Panc1 (cell line): ENCODE measurements around the gene NSD1. TPM values are rescaled to one million over a fixed set of nuclear protein-coding genes. Genes with fewer than 3 reads are reported as not detected.

Source experiments
- ATAC-seq: fragments of 200-7000 bp; cut with Tn5 transposase; 2 replicates; pipeline ENCODE4 v1.9.1; 2020; ENCODE audit warnings: mild to moderate bottlenecking, moderate library complexity
- BruUV-seq: library from RNA; stranded (reverse); fragments of 400-500 nt; replicated peaks from 2 replicates; lab custom pipeline; 2021; lab: Mats Ljungman, UMichigan
- CTCF ChIA-PET: fragments of 300-600 bp; sonication (Branson Sonifier 250); formaldehyde crosslinking; loops from one replicate; lab custom pipeline; 2022; ENCODE audit warnings: antibody characterized with exemption; lab: Charles Lee
- POLR2A ChIA-PET: fragments of 300-600 bp; sonication (Branson Sonifier 250); formaldehyde crosslinking; loops from one replicate; lab custom pipeline; 2022; ENCODE audit warnings: antibody characterized with exemption; lab: Charles Lee
- DNase-seq: peaks from one replicate; pipeline ENCODE4 v3.0.0-alpha.2; 2010; ENCODE audit warnings: low read depth, low spot score
- H3K27ac ChIP-seq: 2 replicates; pipeline ENCODE4 v1.5.1; 2011; ENCODE audit warnings: mild to moderate bottlenecking, low read length, inconsistent platforms
- H3K27me3 ChIP-seq: fragments of 200-500 bp; sonication (Bioruptor generic); 2 replicates; pipeline ENCODE4 v1.6.0; 2014; ENCODE audit warnings: low read length, inconsistent platforms; ENCODE audit not compliant: control insufficient read depth, insufficient read depth
- H3K36me3 ChIP-seq: fragments of 200-500 bp; sonication (Bioruptor generic); 2 replicates; pipeline ENCODE4 v1.5.1; 2014; ENCODE audit warnings: inconsistent platforms, mild to moderate bottlenecking, low read length, moderate library complexity; ENCODE audit not compliant: control insufficient read depth, insufficient read depth
- H3K4me1 ChIP-seq: 2 replicates; pipeline ENCODE4 v1.5.1; 2011; ENCODE audit warnings: inconsistent platforms, mild to moderate bottlenecking, low read length, moderate library complexity; ENCODE audit not compliant: control insufficient read depth, insufficient read depth
- H3K4me3 ChIP-seq, 2 experiments: 2 replicates each; pipeline ENCODE4 v1.5.1; 2011 to 2012; ENCODE audit warnings: low read depth in 2 of 2, low read length in 2 of 2, mild to moderate bottlenecking in 2 of 2, inconsistent platforms in 1 of 2, moderate library complexity in 1 of 2
- H3K9me3 ChIP-seq: fragments of 200-500 bp; sonication (Bioruptor generic); 2 replicates; pipeline ENCODE4 v1.5.1; 2014; ENCODE audit warnings: low read depth, mild to moderate bottlenecking, inconsistent platforms, low read length, moderate library complexity; ENCODE audit not compliant: control insufficient read depth, insufficient read depth
- CTCF ChIP-seq: fragments of 450-650 bp; IDR thresholded peaks from 2 replicates; pipeline ENCODE4 v1.5.1; 2017; ENCODE audit warnings: mild to moderate bottlenecking
- POLR2AphosphoS5 ChIP-seq: IDR thresholded peaks from 2 replicates; pipeline ENCODE4 v1.6.1; 2012; ENCODE audit warnings: mild to moderate bottlenecking, low read depth, low read length, moderate library complexity
- REST ChIP-seq, 2 experiments: IDR thresholded peaks; 2 replicates each; pipeline ENCODE4 v1.6.1; 2011 to 2012; ENCODE audit warnings: low read depth in 2 of 2, control low read depth in 1 of 2, low read length in 1 of 2, mild to moderate bottlenecking in 1 of 2, moderate library complexity in 1 of 2; ENCODE audit not compliant: insufficient read depth in 1 of 2
- SIN3A ChIP-seq: IDR thresholded peaks from 2 replicates; pipeline ENCODE4 v1.6.1; 2012; ENCODE audit warnings: low read depth, mild to moderate bottlenecking, low read length, moderate library complexity, borderline replicate concordance; ENCODE audit not compliant: insufficient read depth
- TCF7L2 ChIP-seq: IDR thresholded peaks from 2 replicates; pipeline ENCODE4 v1.6.1; 2011; ENCODE audit warnings: mild to moderate bottlenecking, low read depth, low read length, inconsistent platforms
- in situ Hi-C: cut with HindIII; loops from 2 replicates; pipeline ENCODE4 v1.10.0; 2016; ENCODE audit warnings: low sequenced_read_pairs, low pct_unique_long_range_greater_than_20kb
- intact Hi-C: fragments of 100-400 bp; cut with micrococcal nuclease; formaldehyde crosslinking; loops from one replicate; pipeline ENCODE4 v1.10.0; 2022; ENCODE audit not compliant: unreplicated experiment
- total RNA-seq: library from RNA; stranded (reverse); gene quantifications from one replicate; pipeline ENCODE4 v1.2.1, GENCODE V29; 2021; ENCODE audit not compliant: unreplicated experiment

NSD1 gene
- total RNA-seq, 1 experiment from 2014 or later: 58.7 TPM

GRCh38 chr5:177089825-177090641 lies 43.5 kb upstream of the NSD1 start:
- in situ Hi-C loops (no loop called here), intact Hi-C loops (no loop called here)
- TF ChIP-seq REST (IDR thresholded peaks at IDR 0.05; ENCODE audit: insufficient read depth in 1 of 2, low read depth in 2 of 2, low read length in 1 of 2): no peak
- no peak for TF ChIP-seq CTCF
- TF ChIP-seq POLR2AphosphoS5: no peak
- no peak for TF ChIP-seq TCF7L2
- no peak for TF ChIP-seq SIN3A
- Histone ChIP-seq H3K27me3 (no peaks in the 10 kb centered on the region), H3K36me3 (no peaks in the 10 kb centered on the region), H3K27ac (no peak overlapping the region), H3K4me3 (no peak overlapping the region), H3K4me1 (peaks cover 4% of the 10 kb centered on the region; the same call in 1 of the 2 replicates), H3K9me3 (no peaks in the 10 kb centered on the region)
- ATAC-seq: no peak
- ChIA-PET POLR2A (no interaction called here), CTCF (interaction anchor here (0.8 kb wide), 1 partner anchor 8 kb away, joined by 3 read pairs; no protein-coding TSS in a partner anchor)
- BruUV-seq: no TSS peak
- DNase-seq: no peak

- H3K4me1 ChIP-seq: peaks cover 4% of the 10 kb centered on the region; the same call in 1 of the 2 replicates
- TF ChIP-seq SIN3A: no peak
- TF ChIP-seq POLR2AphosphoS5: no peak
- no peak for TF ChIP-seq TCF7L2
- no peak for TF ChIP-seq REST (IDR thresholded peaks at IDR 0.05; ENCODE audit: insufficient read depth in 1 of 2, low read depth in 2 of 2, low read length in 1 of 2)
- no peak for TF ChIP-seq CTCF
- ChIA-PET CTCF (no interaction called here), POLR2A (no interaction called here)
- in situ Hi-C loops: no loop called here
- intact Hi-C loops: no loop called here
- DNase-seq: no peak
- no peaks in the 10 kb centered on the region for H3K27me3 ChIP-seq
- H3K27ac ChIP-seq: no peak overlapping the region
- no peak overlapping the region for H3K4me3 ChIP-seq
- H3K9me3 ChIP-seq: no peaks in the 10 kb centered on the region
- no peak for ATAC-seq
- no TSS peak for BruUV-seq
- H3K36me3 ChIP-seq: no peaks in the 10 kb centered on the region
These were observed 42.8 kb upstream of the NSD1 start for GRCh38 chr5:177090813-177091212.
